GM18505 (cell line): ENCODE results near the gene GSN.
"Not testable (repeated sequence)": the region's sequence is repeated elsewhere in the genome, so short reads cannot be mapped to it uniquely, and the experiment has no call there.

Source experiments
- ATAC-seq: cut with Tn5 transposase; IDR thresholded peaks from one replicate; pipeline ENCODE4 v1.9.1; 2021; ENCODE audit not compliant: unreplicated experiment
- POLR2A ChIP-seq: IDR thresholded peaks from 4 replicates; pipeline ENCODE4 v1.6.1; 2011; ENCODE audit warnings: borderline replicate concordance; ENCODE audit not compliant: insufficient read depth, insufficient read length; ENCODE audit errors: extremely low read depth

Gene GSN

GRCh38 chr9:121284733-121285451 lies 16.9 kb downstream of the GSN start:
- TF ChIP-seq POLR2A, result no peak
- ATAC-seq, result no peak

GRCh38 chr9:121285835-121286687 lies 18.1 kb downstream of the GSN start:
- TF ChIP-seq POLR2A, result no peak
- ATAC-seq, result no peak

- no peak for TF ChIP-seq POLR2A
- no peak for ATAC-seq
These were observed 18.7 kb downstream of the GSN start for GRCh38 chr9:121286688-121286972.

GRCh38 chr9:121286973-121287741 lies 19.2 kb downstream of the GSN start:
- no peak for ATAC-seq

DNA sequence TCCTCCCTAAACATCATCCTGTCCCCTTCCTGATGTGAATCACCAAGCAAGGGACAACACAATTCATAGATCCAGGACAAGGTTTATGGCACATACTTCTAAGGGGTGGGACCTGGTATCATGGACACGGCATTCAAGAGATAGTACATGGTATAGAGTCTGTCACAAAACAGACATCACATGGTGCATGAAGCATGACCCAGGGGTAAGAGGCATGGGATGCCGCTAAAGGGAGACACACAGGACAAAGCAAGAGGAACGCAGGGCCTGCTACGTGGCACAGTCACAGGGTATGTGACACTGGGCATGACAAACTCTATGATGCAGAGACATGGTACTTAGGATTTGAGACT lies 20.7 kb downstream of the GSN start:
- no peak for TF ChIP-seq POLR2A
- no peak for ATAC-seq

More at GRCh38 chr9:121286973-121287741, 19.2 kb downstream of the GSN start:
- no peak for TF ChIP-seq POLR2A

DNA sequence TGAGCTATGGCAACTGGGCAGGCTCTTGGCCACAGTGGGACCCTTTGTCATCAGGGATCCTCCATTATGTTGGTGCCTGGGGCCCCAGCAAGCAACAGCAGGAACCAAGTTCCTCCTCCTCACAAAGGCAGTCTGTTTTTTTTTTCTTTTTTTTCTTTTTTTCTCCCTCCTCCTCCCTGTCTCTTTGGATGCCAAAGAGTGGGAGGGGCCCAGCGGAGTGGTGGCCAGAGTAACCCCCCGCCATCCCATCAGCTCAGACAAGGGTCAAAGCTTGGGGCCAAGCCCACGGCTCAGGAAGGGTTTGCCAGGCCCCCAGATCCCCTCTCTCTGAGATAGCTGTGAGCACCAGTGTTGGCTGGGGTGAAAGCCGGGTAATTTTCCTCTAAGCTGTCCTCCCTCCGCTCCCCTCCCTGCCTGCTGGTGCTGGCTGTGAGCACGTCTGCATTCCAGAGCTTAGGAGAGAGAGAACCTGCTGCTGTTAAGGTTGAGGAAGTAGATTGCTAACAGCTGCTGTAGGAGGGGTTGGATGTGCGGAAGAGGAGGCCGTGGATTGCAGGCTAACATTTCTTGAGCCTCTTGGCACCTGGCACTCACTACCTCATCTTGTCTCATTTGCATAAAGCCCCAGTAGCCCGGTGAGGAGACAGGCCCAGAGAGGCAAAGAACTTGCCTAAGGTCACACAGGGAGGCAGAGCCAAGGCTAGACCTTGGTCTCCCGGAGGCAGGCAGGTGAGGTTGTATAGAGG lies 21.2 kb downstream of the GSN start:
- ATAC-seq, result no peak
- TF ChIP-seq POLR2A, result no peak

- no peak for ATAC-seq
- TF ChIP-seq POLR2A, result no peak
These were observed 21.9 kb downstream of the GSN start for GRCh38 chr9:121289772-121290370.

GRCh38 chr9:121291536-121291935 lies 23.6 kb downstream of the GSN start:
- not testable (repeated sequence) for ATAC-seq

DNA sequence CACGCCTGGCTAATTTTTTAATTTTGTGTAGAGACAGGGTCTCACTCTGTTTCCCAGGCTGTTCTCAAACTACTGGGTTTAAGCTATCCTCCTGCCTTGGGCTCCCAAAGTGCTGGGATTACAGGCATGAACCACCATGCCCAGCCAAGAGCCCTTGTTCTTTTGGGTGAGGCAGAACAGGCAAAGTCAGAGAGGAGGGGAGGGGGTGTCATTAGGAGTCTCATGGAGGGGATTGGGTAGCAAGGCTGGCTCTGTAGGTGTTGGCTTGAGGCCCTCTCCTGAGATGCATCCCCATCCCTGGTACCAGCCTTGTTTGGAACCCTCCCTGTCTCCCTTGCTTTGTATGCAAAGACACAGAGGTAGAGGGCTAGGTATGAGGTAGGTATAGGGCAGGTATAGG lies 24.1 kb downstream of the GSN start:
- no peak for TF ChIP-seq POLR2A
- ATAC-seq, result no peak

GRCh38 chr9:121292801-121293241 lies 24.9 kb downstream of the GSN start:
- TF ChIP-seq POLR2A, result no peak
- no peak for ATAC-seq

DNA sequence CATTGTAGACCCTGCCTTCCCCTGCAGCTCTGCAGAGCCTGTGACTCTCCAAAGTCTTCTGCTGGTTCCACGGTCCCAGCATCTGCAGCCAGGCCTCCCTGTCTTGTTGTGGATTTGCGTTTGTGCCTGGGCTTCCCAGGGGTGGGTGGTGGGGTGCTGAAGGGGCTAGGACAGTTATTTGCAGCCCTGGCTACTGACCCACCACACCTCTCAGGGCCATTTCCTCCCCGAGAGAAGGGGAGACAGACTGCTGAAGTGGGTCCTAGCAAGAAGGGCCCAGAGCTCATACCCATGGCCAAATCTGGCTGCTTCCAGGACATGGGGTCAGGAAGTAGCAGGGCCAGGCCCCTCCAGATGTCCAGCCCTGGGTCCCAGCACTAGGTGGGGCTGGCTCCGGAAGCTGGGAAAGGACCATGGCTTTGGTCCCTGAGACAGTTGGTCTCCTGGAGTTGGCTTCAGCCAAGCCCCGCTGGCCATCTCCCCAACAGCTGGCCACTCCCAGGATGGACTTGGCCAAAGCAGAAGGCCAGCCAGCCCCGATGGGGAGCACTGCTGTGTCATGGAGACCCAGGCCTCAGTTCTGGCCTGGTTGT lies 26.3 kb downstream of the GSN start:
- ATAC-seq, result no peak
- no peak for TF ChIP-seq POLR2A

DNA sequence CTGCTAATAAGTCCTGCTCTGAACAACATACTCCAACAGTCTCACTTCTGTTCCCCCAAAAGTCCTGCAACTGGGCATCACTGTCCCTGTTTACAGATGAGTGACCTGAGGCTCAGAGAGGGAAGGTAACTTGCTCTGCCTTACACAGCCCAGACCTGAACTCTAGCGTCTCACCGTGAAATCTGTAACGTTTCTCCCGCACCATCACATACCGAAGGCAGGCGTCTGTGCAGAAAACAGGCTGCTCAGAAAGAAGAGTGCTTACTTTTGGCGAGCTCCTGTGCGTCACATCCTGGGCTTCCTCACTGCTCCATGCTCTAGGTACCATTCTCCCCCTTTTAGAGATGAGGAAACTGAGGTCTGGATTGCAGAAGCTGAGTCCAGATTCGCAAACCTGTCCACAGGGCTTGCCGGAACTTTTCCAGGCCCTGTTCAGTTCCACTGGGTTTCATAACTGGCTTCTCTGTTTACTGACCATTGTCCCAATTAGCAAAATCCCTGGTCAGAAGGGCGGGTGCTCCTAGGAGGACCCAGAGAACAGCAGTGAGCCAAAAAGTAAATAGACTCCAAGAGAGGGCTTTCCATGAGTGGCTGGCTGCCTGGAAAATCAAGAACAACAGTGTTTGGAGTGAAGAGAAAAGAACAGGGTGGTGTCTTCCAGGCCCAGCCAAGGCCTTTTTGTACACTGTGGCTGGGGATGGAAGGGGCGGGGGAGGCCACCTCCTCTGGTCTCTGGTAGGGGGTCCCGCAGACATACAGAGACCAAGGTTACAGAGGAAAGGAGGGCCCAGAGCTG lies 27.1 kb downstream of the GSN start:
- TF ChIP-seq POLR2A, result no peak
- ATAC-seq, result no peak
